GM18867 (cell line): ENCODE results near the gene APOBEC4.
"Not testable (repeated sequence)": the region's sequence is repeated elsewhere in the genome, so short reads cannot be mapped to it uniquely, and the experiment has no call there.

ENCODE experiments used
- ATAC-seq: cut with Tn5 transposase; IDR thresholded peaks from one replicate; pipeline ENCODE4 v1.9.1; 2021; ENCODE audit warnings: mild to moderate bottlenecking, moderate library complexity; ENCODE audit not compliant: unreplicated experiment

Gene APOBEC4

GRCh38 chr1:183652547-183653461, at the start of gene APOBEC4:
APOBEC4 (minus strand) TSS chr1:183653316; CDS start chr1:183648781, 4,535 bp downstream.
- peak; percentile 39 for ATAC-seq

- ATAC-seq = no peak
Measured at GRCh38 chr1:183702813-183703198, 49.7 kb upstream of the APOBEC4 start.

- no peak for ATAC-seq
Measured at GRCh38 chr1:183702087-183702812, 49.1 kb upstream of the APOBEC4 start.

GRCh38 chr1:183699616-183700160, 46.6 kb upstream of the APOBEC4 start:
- no peak for ATAC-seq

GRCh38 chr1:183697814-183698590, 44.9 kb upstream of the APOBEC4 start:
- ATAC-seq = no peak

- ATAC-seq = no peak
Measured at GRCh38 chr1:183696981-183697380, 43.9 kb upstream of the APOBEC4 start.

- no peak for ATAC-seq
Measured at GRCh38 chr1:183694755-183695154, 41.6 kb upstream of the APOBEC4 start.

- ATAC-seq = no peak
Measured at GRCh38 chr1:183694066-183694465, 41.0 kb upstream of the APOBEC4 start.

GRCh38 chr1:183693521-183693920, 40.4 kb upstream of the APOBEC4 start:
- ATAC-seq = peak; percentile 64

GRCh38 chr1:183689762-183690204, 36.7 kb upstream of the APOBEC4 start:
- ATAC-seq = peak; percentile 70

GRCh38 chr1:183688341-183689060, 35.4 kb upstream of the APOBEC4 start:
- no peak for ATAC-seq

GRCh38 chr1:183687546-183688304, 34.6 kb upstream of the APOBEC4 start:
- ATAC-seq = no peak

GRCh38 chr1:183686229-183686628, 33.1 kb upstream of the APOBEC4 start:
- ATAC-seq = no peak

GRCh38 chr1:183685112-183685713, 32.1 kb upstream of the APOBEC4 start:
- ATAC-seq = no peak

- not testable (repeated sequence) for ATAC-seq
Measured at GRCh38 chr1:183679363-183679762, 26.2 kb upstream of the APOBEC4 start.

- no peak for ATAC-seq
Measured at GRCh38 chr1:183678819-183679218, 25.7 kb upstream of the APOBEC4 start.

- ATAC-seq = no peak
Measured at GRCh38 chr1:183676586-183677189, 23.6 kb upstream of the APOBEC4 start.

- no peak for ATAC-seq
Measured at GRCh38 chr1:183675883-183676585, 22.9 kb upstream of the APOBEC4 start.
